Measurements from ENCODE around the gene RPTOR.

RPTOR gene

DNA sequence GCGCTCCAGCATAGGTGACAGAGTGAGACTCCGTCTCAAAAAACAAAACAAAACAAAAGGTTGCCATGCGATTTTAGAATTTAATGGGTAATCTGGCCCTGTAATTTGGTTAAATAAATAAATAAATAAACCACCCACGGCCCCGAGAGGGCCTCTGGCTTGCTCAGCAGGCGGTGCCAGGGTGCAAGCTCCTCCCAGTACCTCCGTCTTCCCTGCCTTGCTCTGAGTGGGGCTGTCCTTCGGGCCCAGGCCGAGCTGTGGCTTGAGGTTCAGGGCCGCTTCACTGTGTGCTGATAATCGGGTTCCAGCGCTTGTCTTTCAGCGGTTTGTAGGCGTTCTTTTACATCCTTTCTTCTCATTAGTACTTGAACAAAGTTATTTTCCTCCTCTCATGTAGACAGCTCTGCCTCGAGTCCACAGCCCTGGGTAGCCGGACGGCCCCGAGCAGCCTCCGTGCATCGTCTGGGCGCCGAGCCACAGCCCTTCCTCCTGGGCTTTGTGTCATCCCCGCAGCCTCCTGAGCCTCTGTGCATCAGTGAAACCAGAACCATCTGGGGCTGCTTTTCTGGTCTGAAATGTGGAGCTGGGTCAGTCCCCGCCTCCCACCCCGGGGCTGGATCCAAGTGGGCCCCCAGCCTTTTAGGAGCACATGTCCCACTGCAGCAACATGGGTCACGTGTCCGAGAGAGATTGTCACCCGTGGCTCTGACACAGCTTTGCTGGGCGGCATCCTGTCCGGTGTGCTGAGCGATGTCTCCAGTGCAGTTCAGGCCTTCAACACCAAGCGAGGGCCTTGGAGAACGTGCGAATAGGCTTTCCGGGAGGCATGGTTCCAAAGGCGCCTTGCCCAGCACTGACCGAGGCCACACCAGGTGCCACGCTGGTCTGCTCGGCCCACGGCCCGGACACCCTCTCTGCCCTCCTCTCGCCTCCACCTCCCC is 289.6 kb downstream of the RPTOR start:
- DNase-seq, result no peak

DNA sequence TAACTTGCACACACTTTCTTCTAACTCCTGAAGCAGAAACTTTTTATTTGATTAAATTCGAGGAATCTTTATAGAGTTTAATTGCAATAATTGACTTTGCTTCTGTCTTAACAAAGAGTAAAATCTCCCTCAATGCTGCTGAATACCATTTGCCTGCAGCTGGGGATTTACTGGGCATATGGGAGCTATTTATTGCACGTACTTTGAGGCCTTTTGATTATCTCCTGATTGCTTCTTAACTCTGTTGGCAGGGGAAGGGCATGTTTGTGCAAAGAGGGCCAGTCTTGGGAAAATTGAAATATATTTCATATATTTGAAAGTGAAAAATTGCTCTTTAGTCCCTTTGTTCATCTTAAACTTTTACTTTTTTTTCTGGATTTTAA is 290.2 kb downstream of the RPTOR start:
- DNase-seq, result no peak

DNA sequence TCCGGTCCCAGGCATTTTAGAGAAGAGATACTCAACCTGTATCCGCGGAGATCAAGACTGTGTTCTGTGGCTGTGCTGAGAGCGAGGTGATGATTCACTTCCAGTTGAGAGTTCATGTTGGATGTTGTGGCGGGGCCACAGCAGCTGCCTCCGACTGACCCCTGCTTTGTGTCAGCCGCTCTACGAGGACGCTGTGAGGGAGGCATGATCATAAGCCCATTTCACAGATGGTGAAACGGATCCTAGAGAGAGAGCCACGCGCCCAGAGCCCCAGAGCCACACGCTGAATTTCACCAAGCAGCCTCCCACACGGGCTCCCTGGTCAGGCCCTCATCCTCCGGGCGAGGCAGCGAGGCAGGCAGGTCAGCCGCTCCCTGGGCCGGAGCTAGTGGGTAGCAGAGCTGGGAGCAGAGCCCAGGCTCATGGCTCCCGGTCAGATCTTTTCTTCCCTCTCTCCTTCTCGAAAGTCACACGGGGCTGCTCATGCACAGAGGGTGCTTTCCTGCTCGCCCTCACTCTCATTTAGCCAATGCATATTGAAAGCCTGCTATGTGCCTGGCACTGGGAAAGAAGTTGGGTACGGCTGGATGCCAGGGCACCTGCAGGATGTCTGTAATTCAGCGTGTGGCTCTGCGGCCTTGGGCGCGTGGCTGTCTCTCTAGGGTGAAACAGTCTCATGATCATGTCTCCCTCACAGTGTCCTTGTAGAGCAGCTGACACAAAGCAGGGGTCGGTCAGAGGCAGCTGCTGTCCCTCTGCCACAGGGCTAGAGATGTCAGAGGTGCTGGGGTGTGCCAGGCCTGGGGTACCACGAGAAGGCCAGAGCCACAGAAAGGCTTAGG is 291.4 kb downstream of the RPTOR start:
- DNase-seq, result no peak

DNA sequence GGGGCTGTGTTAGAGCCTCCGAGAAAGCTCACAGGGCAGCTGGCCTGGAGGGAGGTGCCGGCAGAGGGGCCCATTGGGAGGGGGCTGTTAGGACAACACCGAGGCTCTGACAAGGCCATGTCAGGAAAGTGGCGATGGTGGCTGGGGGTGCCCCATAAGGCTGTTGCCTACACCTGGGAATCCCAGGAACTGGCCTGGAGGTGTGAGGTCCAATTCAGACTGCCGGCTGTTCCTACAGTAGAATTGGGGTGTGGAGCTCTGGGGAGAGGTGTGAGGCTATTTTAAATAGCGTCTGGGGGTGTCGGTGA is 292.0 kb downstream of the RPTOR start:
- DNase-seq, result no peak

DNA sequence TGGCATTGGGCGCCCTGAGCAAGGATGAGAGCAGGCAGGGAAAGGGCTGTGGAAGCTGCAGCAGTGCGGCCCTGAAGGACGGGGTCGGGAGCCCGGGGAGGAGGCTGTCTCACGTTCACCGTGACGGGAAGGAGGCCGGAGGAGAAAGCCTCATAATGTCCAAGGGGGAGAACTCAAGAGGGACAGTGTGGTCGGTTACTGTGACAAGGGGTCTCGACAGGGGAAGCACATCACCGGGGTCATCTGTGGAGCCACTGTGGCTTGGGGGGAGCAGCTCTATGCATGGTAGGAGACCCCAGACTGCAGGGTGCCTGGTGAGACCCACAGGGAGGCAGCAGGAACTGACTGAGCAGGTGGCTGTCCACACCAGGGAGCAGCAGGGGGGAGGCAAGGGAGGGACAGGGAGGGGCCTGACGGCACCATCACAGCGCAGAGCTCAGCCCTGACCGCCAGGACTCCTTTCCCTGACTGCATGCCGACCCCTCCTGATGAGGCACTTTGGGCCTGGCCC is 292.4 kb downstream of the RPTOR start:
- no peak for DNase-seq

DNA sequence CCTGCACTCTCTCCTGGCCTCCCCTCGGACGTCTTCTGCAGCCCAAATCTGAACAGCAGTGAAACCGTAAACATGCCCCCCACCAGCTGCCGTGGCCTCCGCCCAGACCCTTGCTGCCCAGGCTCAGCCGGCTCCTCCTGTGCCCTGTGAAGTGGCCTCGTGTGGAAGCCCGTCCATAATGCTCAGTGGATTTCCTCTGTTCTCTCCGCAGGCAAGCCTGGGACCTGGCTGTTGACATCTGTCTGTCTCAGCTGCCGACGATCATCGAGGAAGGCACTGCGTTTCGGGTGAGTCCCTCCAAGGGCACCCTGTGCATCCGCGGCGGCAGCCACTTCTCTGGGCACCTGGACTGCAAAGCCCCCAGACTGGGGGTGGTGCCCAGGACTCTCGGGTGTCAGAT is 293.1 kb downstream of the RPTOR start:
- no peak for DNase-seq

DNA sequence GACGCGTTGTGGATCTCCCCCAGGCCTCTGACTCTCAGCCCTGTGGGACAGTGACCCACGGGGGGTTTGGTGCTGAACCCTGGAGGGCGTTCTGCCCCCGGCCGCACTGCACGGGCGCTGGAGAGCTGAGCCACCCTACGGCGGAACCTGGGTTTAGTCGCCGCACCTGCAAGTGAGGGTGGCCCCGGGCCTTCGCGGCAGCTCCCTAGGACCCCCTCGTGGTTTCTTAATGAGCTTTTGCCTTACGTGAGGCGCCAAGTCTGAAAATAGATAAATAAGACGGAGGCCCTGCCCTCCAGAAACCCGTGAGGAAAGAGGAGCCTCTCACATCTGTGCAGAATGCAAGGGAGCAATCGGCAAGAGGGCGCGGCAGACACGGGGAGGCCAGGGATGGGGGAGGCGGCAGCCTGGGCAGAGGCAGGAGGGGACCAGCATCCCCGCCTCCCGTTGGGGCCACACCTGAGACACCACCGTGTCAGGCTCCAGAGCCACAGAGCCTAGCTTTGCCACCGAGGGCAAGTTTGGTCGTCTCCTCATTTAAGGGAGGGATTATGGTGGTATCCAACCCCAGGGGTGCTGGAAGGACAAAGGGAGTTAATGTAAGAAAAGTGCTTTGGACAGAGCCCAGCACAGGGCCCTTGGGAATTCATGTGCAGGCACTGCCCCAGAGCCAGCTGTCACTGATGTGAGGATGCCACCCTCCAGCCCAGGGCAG is 293.8 kb downstream of the RPTOR start:
- no peak for DNase-seq

DNA sequence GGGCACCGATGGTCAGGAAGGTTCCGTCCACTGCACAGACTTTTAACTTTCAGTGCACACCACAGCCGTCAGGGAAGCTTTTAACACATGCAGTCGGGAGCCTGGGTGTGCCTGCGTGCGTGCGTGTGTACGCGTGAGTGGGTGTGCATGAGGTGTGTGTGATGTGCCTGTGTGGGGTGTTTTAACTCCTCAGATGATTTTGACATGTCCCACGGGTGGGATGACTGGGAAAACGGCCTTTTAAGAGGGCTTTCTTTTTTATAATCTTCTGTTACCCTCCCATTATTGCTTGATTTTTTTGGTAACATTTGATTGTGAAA is 294.3 kb downstream of the RPTOR start:
- no peak for DNase-seq

DNA sequence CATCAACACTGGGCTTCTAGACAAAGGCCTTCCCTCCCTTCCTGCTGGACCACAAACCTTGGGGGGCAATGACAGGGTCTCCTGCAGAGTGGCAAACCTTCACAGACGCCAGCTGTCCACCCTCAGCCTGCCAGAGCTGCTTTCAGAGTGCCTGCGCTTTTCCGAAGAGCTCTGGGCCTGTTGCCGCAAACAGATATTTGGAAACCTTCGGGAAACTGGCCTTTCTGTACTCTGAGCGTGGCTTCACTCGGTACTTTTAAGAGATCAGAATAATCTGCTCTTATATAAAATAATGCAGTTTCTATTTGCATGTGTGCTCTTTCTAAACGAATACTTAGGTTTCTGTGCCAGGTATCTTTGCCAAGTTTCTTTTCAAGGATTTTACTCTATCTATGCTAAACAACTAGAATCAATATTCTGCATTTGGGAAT is 294.9 kb downstream of the RPTOR start:
- no peak for DNase-seq

DNA sequence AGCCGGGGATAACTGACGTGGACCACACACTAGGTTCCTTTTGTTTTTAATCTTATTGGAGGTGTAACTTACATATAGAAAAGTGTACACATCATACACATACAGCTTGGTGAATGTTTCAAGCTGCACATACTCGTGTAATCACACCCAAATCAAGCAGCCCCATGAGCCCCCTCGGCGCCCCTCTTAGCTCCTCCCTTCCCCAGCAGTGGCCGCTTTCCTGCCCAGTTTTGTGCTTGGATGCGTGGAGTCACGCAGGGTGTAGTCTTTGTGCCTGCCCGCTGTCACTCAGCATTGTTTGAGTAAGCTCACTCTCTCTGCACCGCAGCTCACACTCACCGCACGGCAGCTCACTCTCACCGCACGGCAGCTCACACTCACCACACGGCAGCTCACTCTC is 295.3 kb downstream of the RPTOR start:
- no peak for DNase-seq

DNA sequence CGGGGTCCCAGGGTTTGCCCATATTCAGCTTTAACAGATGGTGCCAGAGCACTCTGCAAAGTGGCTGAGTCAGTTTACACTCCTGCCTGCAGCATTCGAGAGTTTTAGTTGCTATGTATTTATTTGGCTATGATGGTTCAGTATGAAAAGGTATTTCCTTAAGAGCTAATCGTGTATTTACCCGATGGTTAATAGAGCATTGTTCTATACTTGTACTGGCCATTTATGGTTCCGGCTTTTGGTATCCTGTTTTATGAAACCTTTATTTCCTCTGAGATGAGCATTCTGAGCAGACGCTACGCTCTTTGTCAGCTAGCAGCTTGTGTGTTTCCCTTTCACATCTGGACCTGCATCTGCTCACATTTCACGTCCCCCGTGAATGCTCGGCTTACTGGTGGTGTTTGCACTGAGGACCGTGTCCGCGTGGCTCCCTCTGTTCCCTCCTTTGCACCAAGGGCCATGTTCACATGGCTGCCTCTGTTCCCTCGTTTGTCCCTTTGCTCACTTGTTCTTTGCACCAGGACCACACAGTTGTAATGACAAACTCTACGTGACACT is 297.9 kb downstream of the RPTOR start:
- DNase-seq, result no peak

DNA sequence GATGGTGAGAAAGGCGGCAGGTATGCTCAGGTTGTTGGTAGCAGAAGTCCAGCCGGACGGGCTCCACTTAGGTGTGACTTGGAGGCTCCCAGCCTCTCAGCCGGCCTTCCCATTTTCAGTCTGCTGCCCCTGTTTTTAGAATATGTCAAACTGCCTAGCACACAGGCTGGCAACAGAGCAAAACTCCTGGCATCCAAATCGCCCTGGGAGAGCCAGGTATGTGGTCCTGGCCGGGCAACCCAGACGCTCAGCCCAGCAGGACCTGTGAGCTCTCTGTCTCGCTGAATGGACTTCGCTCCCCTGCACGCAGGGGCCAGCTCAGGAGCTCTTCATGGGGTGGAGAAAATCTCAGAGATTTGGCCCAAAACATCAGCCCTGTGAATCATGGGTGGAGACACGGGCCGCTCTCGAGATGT is 299.1 kb downstream of the RPTOR start:
- DNase-seq, result no peak

DNA sequence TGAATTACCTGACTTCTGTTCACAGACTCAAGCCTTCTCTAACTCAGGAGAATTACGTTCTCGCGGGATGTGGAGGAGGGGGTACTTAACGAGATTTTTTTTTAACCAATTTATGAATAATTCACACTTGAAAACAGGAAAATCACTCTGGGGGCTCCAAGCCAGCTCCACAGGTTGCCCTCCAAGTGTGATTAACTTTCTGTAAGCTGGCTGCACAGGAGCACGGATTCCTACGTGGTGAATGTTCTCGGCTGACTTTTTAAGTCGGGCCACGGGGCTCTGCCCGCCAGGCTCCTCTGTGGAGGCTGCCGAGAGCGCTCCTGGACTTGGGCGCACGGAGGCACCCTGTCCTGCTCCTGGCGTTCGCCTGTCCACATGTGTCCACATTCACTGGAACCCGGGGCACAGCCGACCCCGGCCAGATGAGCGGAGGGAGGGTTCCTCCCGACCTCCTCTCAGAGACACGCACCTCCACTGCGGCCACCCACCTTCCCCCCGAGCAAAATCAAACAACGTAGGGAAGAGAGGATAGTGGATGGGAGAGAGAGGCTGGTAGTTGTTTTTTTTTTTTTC is 299.9 kb downstream of the RPTOR start:
- no peak for DNase-seq

DNA sequence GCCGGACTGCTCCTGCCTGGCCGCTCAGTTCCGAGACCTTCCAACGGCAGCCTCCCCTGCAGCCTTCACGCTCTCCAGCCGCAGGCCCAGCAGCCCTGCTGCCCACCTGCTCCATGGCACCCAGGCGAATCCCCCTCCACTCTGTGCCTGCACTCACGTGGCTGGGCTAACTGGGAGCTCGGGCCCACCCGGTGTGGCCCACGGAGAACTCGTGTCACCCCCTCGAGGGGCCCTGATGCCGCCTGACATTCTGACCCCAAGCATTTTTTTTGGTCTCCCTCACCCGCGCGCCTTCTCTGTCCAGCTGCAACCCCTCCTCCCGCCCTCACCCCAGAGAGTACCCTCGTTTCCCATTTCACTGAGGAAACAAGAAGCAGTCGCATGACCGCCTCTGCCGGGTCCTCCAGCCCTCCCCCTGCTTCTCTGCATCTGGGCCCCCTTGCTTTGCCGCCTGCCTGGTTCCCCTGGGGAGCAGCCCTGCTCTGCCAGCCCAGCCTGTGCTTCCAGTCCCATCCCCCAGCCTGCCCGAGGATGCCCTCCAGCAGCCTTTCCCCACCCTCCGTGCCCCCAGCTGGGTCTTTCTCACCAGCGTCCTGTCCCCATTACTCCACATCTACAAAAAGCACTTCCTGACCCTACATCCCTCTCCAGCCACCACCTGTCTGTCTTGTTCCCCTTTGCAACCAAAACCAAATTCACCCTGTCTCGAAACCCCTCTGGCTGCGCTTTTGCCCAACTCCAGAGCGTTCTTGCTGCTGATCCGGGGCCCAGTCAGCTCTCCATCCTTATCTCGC is 300.6 kb downstream of the RPTOR start:
- DNase-seq, result peak; percentile 65

DNA sequence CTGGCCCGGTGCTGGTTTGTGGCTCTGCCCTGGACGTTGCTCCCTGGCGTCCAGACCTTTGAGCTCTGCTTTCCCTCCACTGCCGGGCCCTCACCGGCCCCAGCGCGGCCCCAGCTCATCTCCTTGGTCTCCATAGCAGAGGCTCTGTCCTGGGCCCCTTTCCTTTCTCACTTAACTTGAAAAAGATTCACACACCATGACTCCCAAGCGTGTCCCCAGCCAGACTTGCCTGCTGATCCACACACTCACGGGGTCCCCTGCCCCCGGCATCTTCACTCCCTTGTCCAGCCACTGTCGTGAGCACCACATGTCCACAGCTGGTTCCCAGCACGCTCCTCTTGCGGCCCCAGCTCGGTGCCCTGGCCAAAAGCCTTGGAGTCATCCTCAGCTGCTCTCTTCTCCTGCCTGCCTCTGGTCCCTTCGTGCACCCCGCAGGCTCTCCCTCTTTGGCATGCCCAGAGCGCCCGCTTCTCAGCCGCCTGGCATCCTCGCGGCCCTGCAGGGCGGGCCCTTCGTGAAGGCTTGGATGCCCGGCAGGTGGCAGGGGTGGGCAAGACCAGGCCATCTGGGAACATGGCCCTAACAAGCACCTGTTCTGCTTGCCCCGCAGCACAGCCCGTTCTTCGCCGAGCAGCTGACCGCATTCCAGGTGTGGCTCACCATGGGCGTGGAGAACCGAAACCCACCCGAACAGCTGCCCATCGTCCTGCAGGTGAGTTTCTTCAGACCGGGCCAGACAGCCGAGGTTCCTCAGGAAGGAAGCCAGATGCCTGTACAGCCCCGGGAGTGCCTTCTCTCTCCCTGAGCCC is 301.4 kb downstream of the RPTOR start:
- no peak for DNase-seq

DNA sequence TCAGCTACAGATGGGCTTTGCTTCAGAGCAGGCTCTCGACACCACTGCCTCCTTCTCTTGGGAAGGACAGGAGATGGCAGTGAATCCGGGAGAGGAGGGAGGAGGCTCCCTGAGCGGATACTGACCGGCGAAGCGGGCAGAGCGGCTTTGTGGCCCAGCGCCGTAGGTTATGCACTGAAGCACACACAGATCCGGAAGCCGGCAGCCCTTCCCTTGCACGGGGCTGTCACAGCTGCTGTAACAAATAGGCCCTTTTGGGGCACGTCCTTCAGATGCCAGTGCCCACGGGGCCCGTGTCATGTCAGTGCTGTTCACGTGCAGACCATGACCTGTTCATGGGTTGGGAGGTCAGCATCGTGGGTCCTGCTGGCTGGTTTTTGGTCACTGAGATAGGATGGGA is 302.3 kb downstream of the RPTOR start:
- no peak for DNase-seq

DNA sequence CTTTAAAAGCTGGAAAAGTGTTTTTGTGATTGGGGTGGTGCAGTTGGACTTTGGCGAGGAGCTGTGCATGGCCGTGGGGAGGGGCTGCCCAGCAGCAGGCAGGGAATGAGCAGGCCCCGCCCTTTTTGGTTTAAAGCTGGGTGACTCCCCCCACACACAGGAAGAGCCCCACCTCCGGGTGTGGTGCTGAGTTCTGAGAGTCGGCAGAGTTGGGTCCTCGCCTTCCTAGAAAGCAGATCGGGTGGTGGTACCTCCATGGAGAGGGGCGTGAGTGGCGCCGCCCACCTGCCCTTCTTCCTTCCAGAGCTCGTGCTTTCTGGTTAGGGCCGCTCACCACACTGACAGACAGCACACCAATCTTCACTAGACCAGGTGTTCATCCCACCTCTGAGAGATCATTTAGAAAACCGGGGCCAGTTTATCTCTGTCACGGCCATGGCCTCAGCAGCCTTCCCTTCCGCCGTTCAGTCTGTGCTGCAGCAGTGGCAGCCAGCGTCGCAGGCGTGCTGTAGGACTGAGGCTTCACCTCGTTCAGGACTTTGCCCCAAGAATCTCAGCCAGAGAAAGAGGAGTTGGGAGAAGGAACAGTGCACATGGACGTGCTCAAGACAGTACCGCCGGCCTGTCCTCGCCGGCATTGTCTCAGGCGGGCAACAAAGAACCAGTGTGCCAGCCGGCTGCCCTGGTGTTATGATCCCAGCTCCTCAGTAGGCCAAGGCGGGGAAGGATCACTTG is 303.0 kb downstream of the RPTOR start:
- no peak for DNase-seq

DNA sequence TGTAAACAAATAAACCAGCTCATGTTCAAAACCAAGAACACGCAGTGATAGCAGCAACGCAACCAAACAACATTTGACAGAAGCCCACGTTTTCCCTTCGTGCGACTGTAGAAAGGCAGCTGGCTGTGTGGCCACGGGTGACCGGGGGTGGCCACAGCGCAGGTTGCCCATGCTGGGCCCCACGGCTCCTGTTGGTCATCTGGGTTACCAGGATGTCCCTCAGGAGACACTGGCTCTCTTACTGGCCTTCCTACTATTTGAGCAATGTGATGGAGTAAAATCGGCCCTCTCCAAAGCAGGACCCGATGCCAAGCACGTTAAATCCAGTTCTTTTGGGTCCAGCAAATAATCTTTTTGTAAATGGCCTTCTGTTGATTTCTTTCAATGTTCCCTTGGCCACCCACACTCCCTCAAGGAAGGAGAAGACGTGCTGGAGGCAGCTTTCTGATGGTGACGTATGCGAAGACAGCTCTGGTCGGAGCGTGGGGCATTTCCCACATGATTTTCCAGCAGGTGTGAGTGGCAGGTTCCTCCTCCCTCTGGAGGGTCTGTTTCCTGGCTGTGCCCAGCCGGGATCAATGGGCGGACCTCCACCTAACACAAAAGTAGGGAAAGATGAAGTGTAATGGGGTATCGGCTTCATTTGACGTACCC is 303.9 kb downstream of the RPTOR start:
- no peak for DNase-seq

DNA sequence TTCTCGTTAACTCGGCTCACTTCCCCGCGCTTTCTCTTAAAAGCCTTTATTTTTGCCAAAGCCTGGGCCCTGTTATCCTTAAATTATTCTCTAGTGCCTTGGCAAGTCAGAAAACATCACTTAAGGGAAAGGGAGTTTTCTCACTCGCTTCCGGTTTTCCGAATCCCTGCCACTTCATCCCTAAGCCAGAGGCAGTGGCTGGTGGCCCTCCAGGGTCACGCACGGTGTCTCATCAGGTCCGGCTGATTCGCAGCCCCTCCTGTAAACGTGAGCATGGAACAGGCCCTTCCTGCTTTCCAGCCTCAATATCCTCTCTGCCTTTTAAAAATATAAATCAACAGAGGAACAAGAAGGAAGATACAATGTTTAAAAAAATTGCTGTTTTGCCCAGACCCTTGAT is 304.5 kb downstream of the RPTOR start:
- no peak for DNase-seq
